Parathyroid adenoma (tissue), 2 donors: ENCODE results near the gene CD53.
"Not testable (repeated sequence)": the region's sequence is repeated elsewhere in the genome, so short reads cannot be mapped to it uniquely, and the experiment has no call there.

Source experiments
- H2AFZ ChIP-seq: fragments of 300-600 bp; sonication (generic); one replicate; pipeline ENCODE4 v1.7.0; 2017; ENCODE audit warnings: antibody characterized with exemption, mild to moderate bottlenecking
- H3K27ac ChIP-seq: fragments of 300-600 bp; sonication (generic); one replicate; pipeline ENCODE4 v1.7.0; 2017
- H3K27me3 ChIP-seq: fragments of 300-600 bp; sonication (generic); one replicate; pipeline ENCODE4 v1.7.0; 2017; ENCODE audit warnings: low read length; ENCODE audit not compliant: control insufficient read depth, insufficient read depth
- H3K36me3 ChIP-seq: fragments of 300-600 bp; sonication (generic); one replicate; pipeline ENCODE4 v1.7.0; 2017; ENCODE audit warnings: low read length; ENCODE audit not compliant: control insufficient read depth, insufficient read depth
- H3K4me1 ChIP-seq: fragments of 300-600 bp; sonication (generic); one replicate; pipeline ENCODE4 v1.7.0; 2017; ENCODE audit warnings: control low read depth
- H3K4me2 ChIP-seq: fragments of 300-600 bp; sonication (generic); one replicate; pipeline ENCODE4 v1.7.0; 2017; ENCODE audit warnings: low read length
- H3K4me3 ChIP-seq: fragments of 300-600 bp; sonication (generic); one replicate; pipeline ENCODE4 v1.7.0; 2017; ENCODE audit warnings: low read depth, low read length
- H3K79me2 ChIP-seq: fragments of 300-600 bp; sonication (generic); one replicate; pipeline ENCODE4 v1.7.0; 2017; ENCODE audit warnings: control low read depth
- H3K9ac ChIP-seq: fragments of 300-600 bp; sonication (generic); one replicate; pipeline ENCODE4 v1.7.0; 2017; ENCODE audit warnings: mild to moderate bottlenecking
- H3K9me3 ChIP-seq: fragments of 300-600 bp; sonication (generic); one replicate; pipeline ENCODE4 v1.7.0; 2017; ENCODE audit warnings: low read length; ENCODE audit not compliant: control insufficient read depth
- TF ChIP-seq, protein P1 (sequence below): fragments of 300-600 bp; sonication (generic); IDR thresholded peaks from one replicate; pipeline ENCODE4 v1.7.0; 2017; ENCODE audit warnings: antibody characterized with exemption, mild to moderate bottlenecking
- donor health status: primary hyperparathyroidism.

The CD53 gene

DNA sequence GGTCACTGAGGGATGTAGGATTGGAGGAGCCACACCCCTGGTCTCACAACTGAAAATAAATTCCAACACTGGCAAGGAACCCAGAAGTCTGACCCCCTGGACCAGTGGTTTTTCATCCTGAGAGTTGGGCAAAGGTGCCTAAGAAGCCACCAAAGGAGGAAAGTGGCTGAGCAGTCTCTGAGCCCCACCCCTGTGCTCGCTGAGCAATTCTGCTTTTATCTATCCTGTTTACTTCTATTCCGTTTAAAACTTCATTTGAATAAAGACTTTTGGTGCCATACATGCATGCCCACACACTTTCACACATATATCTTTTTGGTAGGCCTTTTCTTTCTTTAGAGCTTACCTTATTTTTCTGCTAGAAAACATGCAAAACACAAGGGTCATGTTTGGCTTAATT, 13.9 kb upstream of the CD53 start:
- Histone ChIP-seq H3K36me3 (no peaks in the 10 kb centered on the region), H3K4me2 (no peak overlapping the region), H3K27me3 (no peaks in the 10 kb centered on the region), H3K4me1 (no peaks in the 10 kb centered on the region), H3K9ac (no peak overlapping the region), H2AFZ (no peak overlapping the region), H3K4me3 (no peak overlapping the region), H3K27ac (no peak overlapping the region), H3K9me3 (no peaks in the 10 kb centered on the region), H3K79me2 (no peaks in the 10 kb centered on the region)
- TF ChIP-seq, protein P1, sequence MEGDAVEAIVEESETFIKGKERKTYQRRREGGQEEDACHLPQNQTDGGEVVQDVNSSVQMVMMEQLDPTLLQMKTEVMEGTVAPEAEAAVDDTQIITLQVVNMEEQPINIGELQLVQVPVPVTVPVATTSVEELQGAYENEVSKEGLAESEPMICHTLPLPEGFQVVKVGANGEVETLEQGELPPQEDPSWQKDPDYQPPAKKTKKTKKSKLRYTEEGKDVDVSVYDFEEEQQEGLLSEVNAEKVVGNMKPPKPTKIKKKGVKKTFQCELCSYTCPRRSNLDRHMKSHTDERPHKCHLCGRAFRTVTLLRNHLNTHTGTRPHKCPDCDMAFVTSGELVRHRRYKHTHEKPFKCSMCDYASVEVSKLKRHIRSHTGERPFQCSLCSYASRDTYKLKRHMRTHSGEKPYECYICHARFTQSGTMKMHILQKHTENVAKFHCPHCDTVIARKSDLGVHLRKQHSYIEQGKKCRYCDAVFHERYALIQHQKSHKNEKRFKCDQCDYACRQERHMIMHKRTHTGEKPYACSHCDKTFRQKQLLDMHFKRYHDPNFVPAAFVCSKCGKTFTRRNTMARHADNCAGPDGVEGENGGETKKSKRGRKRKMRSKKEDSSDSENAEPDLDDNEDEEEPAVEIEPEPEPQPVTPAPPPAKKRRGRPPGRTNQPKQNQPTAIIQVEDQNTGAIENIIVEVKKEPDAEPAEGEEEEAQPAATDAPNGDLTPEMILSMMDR: no peak

DNA sequence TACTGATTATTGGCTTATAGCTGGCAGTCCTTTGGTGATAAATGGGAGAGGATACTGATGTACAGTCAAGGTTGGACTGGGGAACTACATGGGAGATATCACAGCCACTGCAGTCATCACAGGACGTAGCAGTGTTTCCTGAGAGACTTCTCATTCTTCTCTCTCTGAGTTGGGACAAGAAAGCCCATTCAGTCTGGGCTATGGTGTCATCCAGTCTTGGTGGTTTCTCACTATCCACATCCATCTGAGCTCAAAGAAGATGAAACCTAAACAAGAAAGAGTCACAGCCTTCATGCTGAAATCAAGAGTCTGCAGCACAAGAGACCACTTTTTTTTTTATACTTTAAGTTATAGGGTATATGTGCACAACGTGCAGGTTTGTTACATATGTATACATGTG, 12.8 kb upstream of the CD53 start:
- Histone ChIP-seq H3K36me3 (no peaks in the 10 kb centered on the region), H3K9me3 (no peaks in the 10 kb centered on the region), H3K27ac (no peak overlapping the region), H3K4me2 (no peak overlapping the region), H3K4me3 (no peak overlapping the region), H3K9ac (no peak overlapping the region), H3K4me1 (no peaks in the 10 kb centered on the region), H3K79me2 (no peaks in the 10 kb centered on the region), H3K27me3 (no peaks in the 10 kb centered on the region), H2AFZ (no peak overlapping the region)
- TF ChIP-seq, protein P1: no peak

DNA sequence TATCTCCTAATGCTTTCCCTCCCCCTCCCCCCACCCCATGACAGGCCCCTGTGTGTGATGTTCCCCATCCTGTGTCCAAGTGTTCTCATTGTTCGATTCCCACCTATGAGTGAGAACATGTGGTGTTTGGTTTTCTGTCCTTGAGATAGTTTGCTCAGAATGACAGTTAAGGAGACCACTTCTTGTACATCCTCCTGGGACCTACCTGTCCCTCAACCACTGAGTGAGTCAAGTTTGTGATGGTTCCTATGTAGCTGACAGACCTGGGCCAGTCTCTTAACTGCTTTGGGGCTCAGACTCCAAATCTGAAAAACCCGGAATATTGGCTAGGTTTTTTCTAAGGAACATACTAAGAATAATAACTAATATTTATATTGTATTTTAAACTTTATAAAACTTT, 12.3 kb upstream of the CD53 start:
- not testable (repeated sequence) for H3K36me3 ChIP-seq, H3K9ac ChIP-seq, H3K4me2 ChIP-seq, H3K4me3 ChIP-seq, H3K4me1 ChIP-seq, H3K27ac ChIP-seq, H2AFZ ChIP-seq, H3K9me3 ChIP-seq, H3K27me3 ChIP-seq, H3K79me2 ChIP-seq

DNA sequence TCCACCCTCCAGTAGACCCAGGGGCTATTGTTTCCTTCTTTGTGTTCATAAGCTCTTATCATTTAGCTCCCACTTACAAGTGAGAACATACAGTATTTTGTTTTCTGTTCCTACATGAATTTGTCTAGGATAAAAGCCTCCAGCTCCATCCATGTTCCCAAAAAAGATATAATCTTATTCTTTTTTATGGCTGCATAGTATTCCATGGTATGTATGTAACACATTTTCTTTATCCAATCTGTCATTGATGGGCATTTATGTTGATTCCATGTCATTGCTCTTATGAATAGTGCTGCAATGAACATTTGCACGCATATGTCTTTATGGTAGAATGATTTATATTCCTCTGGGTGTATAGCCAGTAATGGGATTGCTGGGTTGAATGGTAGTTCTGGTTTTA, 11.0 kb upstream of the CD53 start:
- not testable (repeated sequence) for H3K27ac ChIP-seq, H3K4me1 ChIP-seq, H3K9ac ChIP-seq, H3K27me3 ChIP-seq, H3K9me3 ChIP-seq, H3K79me2 ChIP-seq, H2AFZ ChIP-seq, H3K36me3 ChIP-seq, H3K4me2 ChIP-seq, H3K4me3 ChIP-seq

DNA sequence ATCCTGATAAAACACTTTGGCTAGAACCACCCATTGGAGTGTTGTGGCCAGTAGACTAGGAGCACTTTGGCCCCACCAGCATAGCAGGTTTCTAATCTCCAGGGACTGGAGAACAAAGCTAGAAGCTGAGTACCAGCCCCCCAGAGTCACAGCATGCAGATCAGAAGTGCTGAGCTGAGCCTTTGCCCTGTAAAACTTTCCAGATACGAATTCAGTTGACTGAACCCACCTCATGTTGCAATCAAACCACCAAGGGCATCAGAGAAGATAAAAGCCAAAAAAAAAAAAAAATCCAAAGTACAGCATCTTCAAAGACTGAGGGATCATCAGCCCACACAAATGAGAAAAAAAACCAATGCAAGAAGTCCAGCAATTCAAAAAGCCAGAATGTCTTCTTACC, 8.7 kb upstream of the CD53 start:
- no peak overlapping the region for H3K4me2 ChIP-seq
- no peaks in the 10 kb centered on the region for H3K4me1 ChIP-seq
- no peaks in the 10 kb centered on the region for H3K27me3 ChIP-seq
- no peaks in the 10 kb centered on the region for H3K79me2 ChIP-seq
- H3K9ac ChIP-seq: no peak overlapping the region
- H3K36me3 ChIP-seq: no peaks in the 10 kb centered on the region
- H3K4me3 ChIP-seq: no peak overlapping the region
- TF ChIP-seq, protein P1: no peak
- no peak overlapping the region for H2AFZ ChIP-seq
- H3K9me3 ChIP-seq: no peaks in the 10 kb centered on the region
- no peak overlapping the region for H3K27ac ChIP-seq

DNA sequence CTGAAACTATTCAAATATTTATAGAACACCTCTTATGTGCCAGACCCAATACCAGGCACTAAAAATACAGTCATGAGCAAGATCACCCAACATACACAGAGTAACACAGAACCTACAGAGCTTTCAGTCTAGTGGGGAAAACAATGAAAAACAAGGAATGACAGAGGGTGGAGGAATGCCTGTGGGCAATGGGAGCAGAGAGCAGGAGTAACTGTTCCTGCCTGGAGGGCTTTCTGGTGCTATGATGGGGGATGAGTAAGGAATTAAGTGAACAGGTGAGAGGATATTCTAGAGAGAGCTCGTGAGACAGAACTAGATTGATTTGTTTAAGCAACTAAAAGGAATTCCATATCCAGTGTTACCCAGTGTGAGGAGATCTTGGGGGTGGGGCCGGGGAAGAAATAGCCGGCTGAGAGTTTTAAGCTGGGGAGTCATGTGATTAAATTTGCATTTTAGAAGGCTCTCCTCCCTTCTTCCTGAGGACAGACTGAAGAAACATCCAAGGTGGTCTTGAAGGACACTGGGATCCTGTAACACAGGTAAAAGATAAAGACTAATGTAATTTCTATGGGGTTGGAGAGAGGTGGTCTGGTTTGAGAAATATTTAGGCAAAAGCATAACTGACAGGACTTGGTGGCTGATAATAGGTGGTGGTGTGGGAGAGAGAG, 2.1 kb upstream of the CD53 start:
- H2AFZ ChIP-seq: no peak overlapping the region
- no peaks in the 10 kb centered on the region for H3K27me3 ChIP-seq
- H3K27ac ChIP-seq: no peak overlapping the region
- H3K79me2 ChIP-seq: no peaks in the 10 kb centered on the region
- H3K9ac ChIP-seq: no peak overlapping the region
- no peak overlapping the region for H3K4me2 ChIP-seq
- no peaks in the 10 kb centered on the region for H3K9me3 ChIP-seq
- no peaks in the 10 kb centered on the region for H3K36me3 ChIP-seq
- no peaks in the 10 kb centered on the region for H3K4me1 ChIP-seq
- no peak overlapping the region for H3K4me3 ChIP-seq
- TF ChIP-seq, protein P1: no peak
